Adrenal gland (tissue), 5 donors: ENCODE results near the gene TET3.

Experiments
- POLR2A ChIP-seq, 2 donors: fragments of 450-650 bp; IDR thresholded peaks; one replicate each; pipeline ENCODE4 v1.6.1; 2017; ENCODE audit warnings: antibody characterized with exemption in 2 of 2, mild to moderate bottlenecking in 2 of 2, moderate library complexity in 1 of 2
- TF ChIP-seq, protein P1 (sequence below), 6 experiments: fragments of 450-650 bp in 4 of 6; fragments of 200-600 bp in 2 of 6; sonication (generic) in 1 of 6; IDR thresholded peaks; 1 replicate in 5 of 6; 2 replicates in 1 of 6; pipeline versions ENCODE4 v1.5.1 to v1.8.0; 2016 to 2021; ENCODE audit warnings: antibody characterized with exemption in 6 of 6, mild to moderate bottlenecking in 2 of 6, moderate library complexity in 1 of 6
- donor health status: DM: no; HTN: no; CAD: no.

DNA sequence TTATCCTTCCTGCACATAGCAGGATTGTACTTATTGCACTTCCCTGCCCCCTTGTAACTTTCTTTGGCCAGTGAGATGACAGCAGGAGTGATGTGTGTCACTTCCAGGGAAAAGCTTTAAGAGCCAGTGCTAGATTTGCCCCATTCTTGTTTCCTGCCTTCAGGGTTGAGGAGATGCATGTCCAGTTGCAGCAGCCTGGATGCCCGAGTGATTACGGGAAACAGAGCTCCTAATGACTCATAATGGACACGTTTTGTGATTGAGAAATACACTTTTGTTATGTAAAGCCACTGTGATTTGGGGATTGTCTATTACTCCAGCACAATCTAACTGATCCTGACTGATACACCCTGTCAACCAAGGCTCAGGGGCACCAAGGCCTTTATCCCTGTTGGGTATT lies 5.0 kb upstream of the TET3 start:
- TF ChIP-seq, protein P1, sequence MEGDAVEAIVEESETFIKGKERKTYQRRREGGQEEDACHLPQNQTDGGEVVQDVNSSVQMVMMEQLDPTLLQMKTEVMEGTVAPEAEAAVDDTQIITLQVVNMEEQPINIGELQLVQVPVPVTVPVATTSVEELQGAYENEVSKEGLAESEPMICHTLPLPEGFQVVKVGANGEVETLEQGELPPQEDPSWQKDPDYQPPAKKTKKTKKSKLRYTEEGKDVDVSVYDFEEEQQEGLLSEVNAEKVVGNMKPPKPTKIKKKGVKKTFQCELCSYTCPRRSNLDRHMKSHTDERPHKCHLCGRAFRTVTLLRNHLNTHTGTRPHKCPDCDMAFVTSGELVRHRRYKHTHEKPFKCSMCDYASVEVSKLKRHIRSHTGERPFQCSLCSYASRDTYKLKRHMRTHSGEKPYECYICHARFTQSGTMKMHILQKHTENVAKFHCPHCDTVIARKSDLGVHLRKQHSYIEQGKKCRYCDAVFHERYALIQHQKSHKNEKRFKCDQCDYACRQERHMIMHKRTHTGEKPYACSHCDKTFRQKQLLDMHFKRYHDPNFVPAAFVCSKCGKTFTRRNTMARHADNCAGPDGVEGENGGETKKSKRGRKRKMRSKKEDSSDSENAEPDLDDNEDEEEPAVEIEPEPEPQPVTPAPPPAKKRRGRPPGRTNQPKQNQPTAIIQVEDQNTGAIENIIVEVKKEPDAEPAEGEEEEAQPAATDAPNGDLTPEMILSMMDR (IDR thresholded peaks at IDR 0.05): no peak
- TF ChIP-seq POLR2A (IDR thresholded peaks at IDR 0.05): no peak
